ENCODE measurements around the gene MGST3.
"Not testable (repeated sequence)": the region's sequence is repeated elsewhere in the genome, so short reads cannot be mapped to it uniquely, and the experiment has no call there.

The MGST3 gene

GRCh38 chr1:165629151-165629550 lies 1.9 kb upstream of the MGST3 start:
- no peak for DNase-seq (ENCODE audit: low spot score)

- DNase-seq (ENCODE audit: low spot score), result peak; percentile 68
Observed at GRCh38 chr1:165629848-165630628, 996 bp upstream of the MGST3 start.

GRCh38 chr1:165631342-165632151 lies 513 bp downstream of the MGST3 start:
- DNase-seq (ENCODE audit: low spot score), result peak; percentile 55

GRCh38 chr1:165632152-165632469 lies 1.1 kb downstream of the MGST3 start:
- peak; percentile 52 for DNase-seq (ENCODE audit: low spot score)

GRCh38 chr1:165632491-165632890 lies 1.5 kb downstream of the MGST3 start:
- no peak for DNase-seq (ENCODE audit: low spot score)

GRCh38 chr1:165633614-165634013 lies 2.6 kb downstream of the MGST3 start:
- DNase-seq (ENCODE audit: low spot score), result no peak

GRCh38 chr1:165634154-165634921 lies 3.3 kb downstream of the MGST3 start:
- no peak for DNase-seq (ENCODE audit: low spot score)

GRCh38 chr1:165635329-165635728 lies 4.3 kb downstream of the MGST3 start:
- DNase-seq (ENCODE audit: low spot score), result no peak

GRCh38 chr1:165635823-165636222 lies 4.8 kb downstream of the MGST3 start:
- no peak for DNase-seq (ENCODE audit: low spot score)

GRCh38 chr1:165637427-165637826 lies 6.4 kb downstream of the MGST3 start:
- DNase-seq (ENCODE audit: low spot score), result no peak

GRCh38 chr1:165638211-165638610 lies 7.2 kb downstream of the MGST3 start:
- DNase-seq (ENCODE audit: low spot score), result not testable (repeated sequence)

GRCh38 chr1:165639821-165640623 lies 9.0 kb downstream of the MGST3 start:
- DNase-seq (ENCODE audit: low spot score), result no peak

GRCh38 chr1:165641231-165641987 lies 10.4 kb downstream of the MGST3 start:
- DNase-seq (ENCODE audit: low spot score), result no peak

- no peak for DNase-seq (ENCODE audit: low spot score)
Observed at GRCh38 chr1:165644064-165644735, 13.2 kb downstream of the MGST3 start.

GRCh38 chr1:165645654-165646366 lies 14.8 kb downstream of the MGST3 start:
- peak; percentile 87 for DNase-seq (ENCODE audit: low spot score)

- DNase-seq (ENCODE audit: low spot score), result no peak
Observed at GRCh38 chr1:165647517-165647916, 16.5 kb downstream of the MGST3 start.

GRCh38 chr1:165647970-165648369 lies 16.9 kb downstream of the MGST3 start:
- DNase-seq (ENCODE audit: low spot score), result no peak

GRCh38 chr1:165648919-165649572 lies 18.0 kb downstream of the MGST3 start:
- no peak for DNase-seq (ENCODE audit: low spot score)

GRCh38 chr1:165650981-165651625 lies 20.1 kb downstream of the MGST3 start:
- DNase-seq (ENCODE audit: low spot score), result no peak

Measured in SW480 (cell line).